Stomach (tissue), 9 donors: ENCODE data around the gene COL11A1. TPM values are rescaled to one million over a fixed set of nuclear protein-coding genes. Genes with fewer than 3 reads are reported as not detected.

ENCODE experiments used
- DNase-seq, 2 donors: peaks; one replicate each; pipeline versions ENCODE4 v3.0.0 to v3.0.0-alpha.2; 2013 to 2019
- H3K27ac ChIP-seq, 5 donors: fragments of 200-600 bp in 4 of 5; sonication (generic) in 4 of 5; one replicate each; pipeline ENCODE4 v1.5.1; 2013 to 2019; ENCODE audit warnings: mild to moderate bottlenecking in 1 of 5, moderate library complexity in 1 of 5
- H3K27me3 ChIP-seq, 3 donors: fragments of 200-600 bp; sonication (generic); one replicate each; pipeline ENCODE4 v1.5.1; 2017 to 2019; ENCODE audit warnings: mixed run types in 1 of 3
- H3K36me3 ChIP-seq, 4 donors: fragments of 200-600 bp; sonication (generic); 1 replicate in 3 of 4; 2 replicates in 1 of 4; pipeline ENCODE4 v1.5.1; 2016 to 2019
- H3K4me1 ChIP-seq, 4 donors: fragments of 200-600 bp; sonication (generic); one replicate each; pipeline ENCODE4 v1.5.1; 2016 to 2019
- H3K4me3 ChIP-seq, 4 donors: fragments of 200-600 bp; sonication (generic) in 3 of 4; one replicate each; pipeline ENCODE4 v1.5.1; 2016 to 2019; ENCODE audit warnings: mild to moderate bottlenecking in 1 of 4
- H3K9me3 ChIP-seq, 4 donors: fragments of 200-600 bp; sonication (generic); one replicate each; pipeline ENCODE4 v1.5.1; 2016 to 2019
- EP300 ChIP-seq: sonication (generic); formaldehyde crosslinking; IDR thresholded peaks from one replicate; pipeline ENCODE4 v1.6.1; 2017; ENCODE audit warnings: antibody characterized with exemption
- POLR2A ChIP-seq, 4 donors: fragments of 450-650 bp; IDR thresholded peaks; one replicate each; pipeline ENCODE4 v1.6.1; 2016; ENCODE audit warnings: antibody characterized with exemption in 4 of 4, control low read depth in 2 of 4, mild to moderate bottlenecking in 1 of 4, moderate library complexity in 1 of 4
- POLR2AphosphoS5 ChIP-seq, 3 donors: sonication (generic); formaldehyde crosslinking; IDR thresholded peaks; one replicate each; pipeline ENCODE4 v1.6.1; 2016; ENCODE audit warnings: antibody characterized with exemption in 3 of 3
- WGBS, 5 donors: extraction: QIAGEN DNeasy Blood & Tissue Kit in 3 of 5; methylation state at CpG; one replicate each; pipeline versions ENCODE4 v1.1.5 to v1.1.7; 2013 to 2018; 5-methylcytosine and 5-hydroxymethylcytosine counted together
- intact Hi-C: fragments of 100-400 bp; cut with DNase I; formaldehyde crosslinking; loops from one replicate; pipeline ENCODE4 v1.15.1; 2023; ENCODE audit warnings: low total_unique reads
- polyA plus RNA-seq, 3 donors: library from polyadenylated mRNA; stranded (reverse); fragments of 200-250 nt; gene quantifications; one replicate each; pipeline ENCODE4 v1.2.3, GENCODE V29; 2013
- total RNA-seq, 5 donors: library from RNA; depleted of rRNA; stranded (reverse); fragments of >200 nt; gene quantifications; one replicate each; pipeline versions ENCODE4 v1.1.0 to v1.2.3, GENCODE V29; 2014 to 2016
- TF ChIP-seq, protein P1 (sequence below), 7 experiments: fragments of 450-650 bp in 4 of 7; fragments of 200-600 bp in 3 of 7; sonication (generic) in 3 of 7; IDR thresholded peaks; one replicate each; pipeline ENCODE4 v1.5.1; 2016 to 2019; ENCODE audit warnings: antibody characterized with exemption in 7 of 7, control low read depth in 2 of 7, mild to moderate bottlenecking in 1 of 7
- donor health status: healthy with polysubstance abuse.
- donor health status: Bipolar disorder and iron deficiency.
- donor health status: healthy.

COL11A1 gene
- total and polyA plus RNA-seq, 8 donors = under 0.01 to 7.0 (median 0.29) TPM; not detected in 5

GRCh38 chr1:102879439-102879993 lies 228.8 kb downstream of the COL11A1 start:
- no peak overlapping the region for H3K27ac ChIP-seq
- intact Hi-C loops = no loop called here
- TF ChIP-seq EP300 (no peak), POLR2A (IDR thresholded peaks at IDR 0.05) (no peak), POLR2AphosphoS5 (IDR thresholded peaks at IDR 0.05) (no peak)
- TF ChIP-seq, protein P1, sequence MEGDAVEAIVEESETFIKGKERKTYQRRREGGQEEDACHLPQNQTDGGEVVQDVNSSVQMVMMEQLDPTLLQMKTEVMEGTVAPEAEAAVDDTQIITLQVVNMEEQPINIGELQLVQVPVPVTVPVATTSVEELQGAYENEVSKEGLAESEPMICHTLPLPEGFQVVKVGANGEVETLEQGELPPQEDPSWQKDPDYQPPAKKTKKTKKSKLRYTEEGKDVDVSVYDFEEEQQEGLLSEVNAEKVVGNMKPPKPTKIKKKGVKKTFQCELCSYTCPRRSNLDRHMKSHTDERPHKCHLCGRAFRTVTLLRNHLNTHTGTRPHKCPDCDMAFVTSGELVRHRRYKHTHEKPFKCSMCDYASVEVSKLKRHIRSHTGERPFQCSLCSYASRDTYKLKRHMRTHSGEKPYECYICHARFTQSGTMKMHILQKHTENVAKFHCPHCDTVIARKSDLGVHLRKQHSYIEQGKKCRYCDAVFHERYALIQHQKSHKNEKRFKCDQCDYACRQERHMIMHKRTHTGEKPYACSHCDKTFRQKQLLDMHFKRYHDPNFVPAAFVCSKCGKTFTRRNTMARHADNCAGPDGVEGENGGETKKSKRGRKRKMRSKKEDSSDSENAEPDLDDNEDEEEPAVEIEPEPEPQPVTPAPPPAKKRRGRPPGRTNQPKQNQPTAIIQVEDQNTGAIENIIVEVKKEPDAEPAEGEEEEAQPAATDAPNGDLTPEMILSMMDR (IDR thresholded peaks at IDR 0.05) = no peak

DNA sequence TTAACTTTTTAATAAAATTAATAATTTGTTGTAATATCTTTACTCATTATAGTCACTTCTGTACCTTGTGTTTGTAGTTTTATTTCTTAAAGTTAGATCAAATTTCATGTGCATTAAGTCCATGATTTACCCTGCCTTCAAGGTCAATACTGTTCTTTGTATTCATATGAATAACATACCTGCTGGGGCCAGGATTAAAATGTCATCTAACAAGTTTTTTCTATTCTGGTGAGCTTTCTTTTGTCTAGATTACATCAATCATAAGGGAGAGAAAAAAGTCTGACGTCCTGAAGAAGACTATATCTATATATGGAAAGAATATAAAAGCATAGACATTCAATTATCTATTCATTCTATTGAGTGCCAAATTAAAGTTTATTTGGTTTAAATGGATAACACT lies 232.6 kb downstream of the COL11A1 start:
- no peak for DNase-seq
- H3K27me3 ChIP-seq = no peaks in the 10 kb centered on the region
- H3K4me3 ChIP-seq = no peak overlapping the region
- intact Hi-C loops = no loop called here
- WGBS, 5 donors = 36 to 50% (median 39%) methylated on average over 1 of the region's 1 CpG
- H3K27ac ChIP-seq = no peak overlapping the region
- TF ChIP-seq EP300 = no peak
- TF ChIP-seq POLR2A (IDR thresholded peaks at IDR 0.05) = no peak
- TF ChIP-seq, protein P1 (IDR thresholded peaks at IDR 0.05) = no peak
- TF ChIP-seq POLR2AphosphoS5 (IDR thresholded peaks at IDR 0.05) = no peak
- peaks cover 0 to 19% (median 2%) of the 10 kb centered on the region in 4 donors for H3K9me3 ChIP-seq
- no peaks in the 10 kb centered on the region for H3K36me3 ChIP-seq
- no peaks in the 10 kb centered on the region for H3K4me1 ChIP-seq

More at GRCh38 chr1:102879439-102879993, 228.8 kb downstream of the COL11A1 start:
- H3K4me3 ChIP-seq = no peak overlapping the region
- H3K36me3 ChIP-seq = no peaks in the 10 kb centered on the region
- H3K9me3 ChIP-seq = no peaks in the 10 kb centered on the region
- DNase-seq = no peak
- H3K27me3 ChIP-seq = no peaks in the 10 kb centered on the region
- H3K4me1 ChIP-seq = no peaks in the 10 kb centered on the region
- WGBS, 5 donors = 67 to 82% (median 76%) methylated on average over 6 of the region's 6 CpGs

- WGBS, 5 donors = 78 to 97% (median 84%) methylated on average over 1 of the region's 1 CpG
- intact Hi-C loops = no loop called here
- no peaks in the 10 kb centered on the region for H3K4me1 ChIP-seq
- TF ChIP-seq EP300 = no peak
- TF ChIP-seq, protein P1 (IDR thresholded peaks at IDR 0.05) = no peak
- no peak for TF ChIP-seq POLR2AphosphoS5 (IDR thresholded peaks at IDR 0.05)
- no peak for TF ChIP-seq POLR2A (IDR thresholded peaks at IDR 0.05)
- no peaks in the 10 kb centered on the region for H3K36me3 ChIP-seq
- H3K9me3 ChIP-seq = peaks cover 0 to 38% (median 10%) of the 10 kb centered on the region in 4 donors
- no peak for DNase-seq
- no peak overlapping the region for H3K27ac ChIP-seq
- no peaks in the 10 kb centered on the region for H3K27me3 ChIP-seq
- no peak overlapping the region for H3K4me3 ChIP-seq
Observed at GRCh38 chr1:102872526-102872925, 235.8 kb downstream of the COL11A1 start.

GRCh38 chr1:102872097-102872496 lies 236.2 kb downstream of the COL11A1 start:
- no peaks in the 10 kb centered on the region for H3K4me1 ChIP-seq
- 71 to 81% (median 75%) methylated on average over 3 to 4 of the region's 4 CpGs for WGBS, 5 donors
- H3K27ac ChIP-seq = no peak overlapping the region
- H3K9me3 ChIP-seq = peaks cover 0 to 38% (median 10%) of the 10 kb centered on the region in 4 donors
- H3K4me3 ChIP-seq = no peak overlapping the region
- intact Hi-C loops = no loop called here
- H3K36me3 ChIP-seq = no peaks in the 10 kb centered on the region
- no peaks in the 10 kb centered on the region for H3K27me3 ChIP-seq
- TF ChIP-seq POLR2A (IDR thresholded peaks at IDR 0.05) (no peak), POLR2AphosphoS5 (IDR thresholded peaks at IDR 0.05) (no peak), EP300 (no peak)
- TF ChIP-seq, protein P1 (IDR thresholded peaks at IDR 0.05) = no peak
- no peak for DNase-seq
